Nucleus accumbens (tissue), 56 donors: ENCODE data around the gene ZNF500.
A peak's percentile ranks its signal among the peaks of the same experiment; 100 is the strongest.

Experiments
- DNase-seq, 56 donors: peaks; one replicate each; lab custom pipeline; 2025; lab: John Stamatoyannopoulos, UW

Gene ZNF500

GRCh38 chr16:4776141-4776705, 9.3 kb upstream of the ZNF500 start:
- DNase-seq, result no peak

- no peak for DNase-seq
Observed at GRCh38 chr16:4775005-4775404, 8.0 kb upstream of the ZNF500 start.

- no peak for DNase-seq
Observed at GRCh38 chr16:4772351-4772750, 5.4 kb upstream of the ZNF500 start.

- no peak for DNase-seq
Observed at GRCh38 chr16:4771646-4772045, 4.7 kb upstream of the ZNF500 start.

GRCh38 chr16:4769306-4769638, 2.3 kb upstream of the ZNF500 start:
- DNase-seq, result no peak

- peak; percentile 66 to 99 (median 96) for DNase-seq
Observed at GRCh38 chr16:4768549-4769305, 1.8 kb upstream of the ZNF500 start.

- peak in 1 of 56 donors; percentile 22 for DNase-seq
Observed at GRCh38 chr16:4767872-4768548, 1.0 kb upstream of the ZNF500 start.

- DNase-seq, result no peak
Observed at GRCh38 chr16:4765511-4766474, 1.2 kb downstream of the ZNF500 start.

- no peak for DNase-seq
Observed at GRCh38 chr16:4763791-4764190, 3.2 kb downstream of the ZNF500 start.

GRCh38 chr16:4762205-4762604, 4.8 kb downstream of the ZNF500 start:
- DNase-seq, result no peak

GRCh38 chr16:4760221-4760910, 6.6 kb downstream of the ZNF500 start:
- no peak for DNase-seq

- no peak for DNase-seq
Observed at GRCh38 chr16:4755687-4756086, 11.3 kb downstream of the ZNF500 start.

GRCh38 chr16:4754865-4755264, 12.1 kb downstream of the ZNF500 start:
- no peak for DNase-seq

- DNase-seq, result no peak
Observed at GRCh38 chr16:4753227-4753626, 13.7 kb downstream of the ZNF500 start.

- no peak for DNase-seq
Observed at GRCh38 chr16:4752351-4753100, 14.4 kb downstream of the ZNF500 start.

- DNase-seq, result no peak
Observed at GRCh38 chr16:4750896-4751295, 16.1 kb downstream of the ZNF500 start.

GRCh38 chr16:4749700-4750257, 17.2 kb downstream of the ZNF500 start:
- no peak for DNase-seq

GRCh38 chr16:4748682-4749411, 18.1 kb downstream of the ZNF500 start:
- DNase-seq, result no peak
